ENCODE data around the gene TCAP. TPM values are rescaled to one million over a fixed set of nuclear protein-coding genes. Genes with fewer than 3 reads are reported as not detected.

The TCAP gene
- polyA plus RNA-seq, 6 donors from 2014 or later = 0.12 to 0.25 (median 0.24) TPM; not detected in 3

DNA sequence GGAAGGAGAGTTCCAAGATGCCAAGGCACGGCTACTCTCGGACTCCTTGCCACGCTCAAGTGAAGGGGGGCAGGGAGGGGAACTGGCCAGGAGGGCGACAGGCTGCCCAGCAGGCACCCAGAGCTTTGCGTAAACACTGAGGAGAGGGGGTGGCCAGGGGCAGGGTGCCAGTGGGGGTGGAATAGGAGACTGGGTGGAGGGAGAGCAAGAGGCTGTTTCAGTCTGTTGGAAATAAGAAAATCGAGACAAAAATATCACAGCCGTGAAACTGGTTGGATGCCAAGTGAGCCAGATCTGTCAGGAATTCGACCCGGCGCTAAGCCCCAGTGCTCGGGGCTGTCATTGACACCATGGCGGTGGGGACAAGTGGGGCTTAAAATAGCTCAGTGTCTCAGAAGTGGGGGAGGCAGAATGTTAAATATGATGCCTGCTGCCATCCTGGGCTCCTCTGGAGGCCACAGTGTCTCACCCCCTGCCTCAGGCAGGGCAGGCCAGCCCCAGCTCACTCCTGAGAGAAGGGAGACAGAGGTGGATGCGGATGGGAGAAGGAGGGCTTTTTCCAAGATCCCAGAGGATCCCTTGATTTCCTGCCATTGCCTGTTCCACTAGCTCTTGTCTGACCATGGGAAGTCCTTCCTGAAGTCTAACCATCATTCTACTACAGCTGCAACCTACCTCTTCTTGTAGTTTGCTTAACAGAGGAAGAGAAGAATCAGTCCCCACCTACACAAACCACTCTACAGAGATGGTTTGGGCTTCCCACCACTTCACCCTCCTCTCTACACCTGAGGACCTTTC, 12.6 kb downstream of the TCAP start:
- H3K4me1 Mint-ChIP-seq = peaks cover 71 to 76% (median 72%) of the 10 kb centered on the region in 3 donors
- no peaks in the 10 kb centered on the region for H3K9me3 Mint-ChIP-seq
- ATAC-seq (ENCODE audit: low read depth in 2 of 2) = no peak
- H3K27me3 Mint-ChIP-seq = no peaks in the 10 kb centered on the region
- H3K36me3 Mint-ChIP-seq = peaks cover 0 to 2% of the 10 kb centered on the region in 2 donors
- H3K27ac Mint-ChIP-seq = peak overlapping the region; percentile 69 to 98 (median 91)
- H3K4me3 Mint-ChIP-seq = peak overlapping the region; percentile 19 to 84 (median 62)
- no peak for DNase-seq

DNA sequence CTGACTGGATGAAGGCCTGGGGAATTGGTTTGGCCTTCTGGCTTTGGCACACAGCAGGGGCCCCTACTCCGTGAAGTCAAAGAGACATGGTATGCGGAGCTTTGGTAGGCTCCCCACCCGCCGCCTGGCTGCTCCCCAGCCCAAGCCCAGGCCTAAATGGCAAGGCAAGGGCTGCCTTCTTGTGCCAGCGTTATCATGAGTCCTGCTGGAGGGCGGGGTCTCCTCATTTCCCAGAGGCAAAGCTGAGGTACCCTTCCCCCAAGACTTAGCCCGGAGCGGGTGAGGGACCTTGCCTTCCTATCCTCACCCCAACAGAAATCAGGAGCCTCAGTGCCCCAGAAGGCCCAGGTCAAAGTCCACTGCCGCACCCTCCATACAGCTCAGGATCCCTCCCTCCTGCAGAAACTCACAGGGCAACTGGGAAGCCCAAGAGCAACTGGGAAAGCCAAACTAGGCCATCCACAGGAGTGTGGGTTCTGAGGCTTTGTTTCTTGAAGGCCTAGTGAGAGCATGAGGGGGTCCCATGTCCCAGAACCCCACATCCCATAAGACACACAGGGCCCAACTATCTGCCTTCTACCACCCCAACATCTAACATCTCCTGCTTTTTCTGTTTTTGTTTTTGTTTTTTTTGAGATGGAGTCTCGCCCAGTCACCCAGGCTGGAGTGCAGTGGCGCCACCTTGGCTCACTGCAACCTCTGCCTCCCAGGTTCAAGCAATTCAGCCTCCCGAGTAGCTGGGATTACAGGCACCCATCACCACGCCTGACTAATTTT, 13.4 kb downstream of the TCAP start:
- DNase-seq (no peak), ATAC-seq (ENCODE audit: low read depth in 2 of 2) (no peak)
- Mint-ChIP-seq H3K27ac (peak overlapping the region; percentile 92 to 98 (median 96)), H3K36me3 (peaks cover 5 to 10% of the 10 kb centered on the region in 2 donors), H3K9me3 (no peaks in the 10 kb centered on the region), H3K4me1 (peaks cover 71 to 75% (median 72%) of the 10 kb centered on the region in 3 donors), H3K27me3 (no peaks in the 10 kb centered on the region), H3K4me3 (peak overlapping the region in 6 of 8 donors; percentile 32 to 91 (median 75))

- Mint-ChIP-seq H3K4me1 (peaks cover 66 to 69% (median 67%) of the 10 kb centered on the region in 3 donors), H3K9me3 (no peaks in the 10 kb centered on the region), H3K36me3 (peaks cover 5 to 15% of the 10 kb centered on the region in 2 donors), H3K27ac (peak overlapping the region; percentile 92 to 98 (median 96)), H3K27me3 (no peaks in the 10 kb centered on the region), H3K4me3 (peak overlapping the region; percentile 48 to 91 (median 74))
- DNase-seq = peak; percentile 62
- ATAC-seq (ENCODE audit: low read depth in 2 of 2) = peak; percentile 78 to 81
Measured at GRCh38 chr17:39679521-39680192, 14.5 kb downstream of the TCAP start.

GRCh38 chr17:39683295-39683939, 18.3 kb downstream of the TCAP start:
- no peak for ATAC-seq (ENCODE audit: low read depth in 2 of 2)
- Mint-ChIP-seq H3K4me3 (peak overlapping the region in 1 of 8 donors; percentile 30), H3K9me3 (peaks cover 0 to 3% (median 0%) of the 10 kb centered on the region in 7 donors), H3K27ac (peak overlapping the region in 1 of 6 donors; percentile 54), H3K27me3 (no peaks in the 10 kb centered on the region), H3K4me1 (peaks cover 44 to 56% (median 50%) of the 10 kb centered on the region in 3 donors), H3K36me3 (peaks cover 9 to 26% of the 10 kb centered on the region in 2 donors)
- no peak for DNase-seq

GRCh38 chr17:39684369-39685192, 19.4 kb downstream of the TCAP start:
- peak overlapping the region in 1 of 8 donors; percentile 57 for H3K4me3 Mint-ChIP-seq
- peaks cover 41 to 50% (median 46%) of the 10 kb centered on the region in 3 donors for H3K4me1 Mint-ChIP-seq
- no peaks in the 10 kb centered on the region for H3K27me3 Mint-ChIP-seq
- ATAC-seq (ENCODE audit: low read depth in 2 of 2) (no peak), DNase-seq (no peak)
- H3K36me3 Mint-ChIP-seq = peaks cover 9 to 30% of the 10 kb centered on the region in 2 donors
- H3K27ac Mint-ChIP-seq = peak overlapping the region in 1 of 6 donors; percentile 44
- H3K9me3 Mint-ChIP-seq = peaks cover 0 to 6% (median 0%) of the 10 kb centered on the region in 7 donors

DNA sequence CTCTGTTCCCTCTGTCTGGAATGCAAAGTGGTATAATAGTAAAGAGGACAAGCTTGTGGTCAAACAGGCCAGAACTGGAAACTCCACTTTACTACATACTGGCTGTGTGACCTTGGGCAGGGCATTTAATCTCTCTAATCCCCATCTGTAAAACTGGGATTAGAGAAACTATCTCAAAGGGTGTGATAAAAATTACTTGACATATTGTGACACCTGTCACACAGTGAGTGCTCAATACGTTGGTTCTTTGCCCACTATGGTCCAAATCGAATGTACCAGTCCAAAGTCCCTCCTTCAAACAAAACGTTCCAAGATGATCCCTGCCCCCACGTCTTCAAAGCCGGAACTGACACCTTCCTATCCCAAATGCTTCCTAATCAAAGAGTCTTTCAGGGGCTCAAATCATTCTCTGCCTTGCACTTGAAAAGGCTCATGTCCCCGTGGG, 22.0 kb downstream of the TCAP start:
- Mint-ChIP-seq H3K36me3 (peaks cover 9 to 30% of the 10 kb centered on the region in 2 donors), H3K4me1 (peaks cover 24 to 34% (median 30%) of the 10 kb centered on the region in 3 donors), H3K9me3 (peaks cover 0 to 6% (median 0%) of the 10 kb centered on the region in 7 donors), H3K27me3 (no peaks in the 10 kb centered on the region), H3K27ac (peak overlapping the region in 5 of 6 donors; percentile 88 to 98 (median 95)), H3K4me3 (peak overlapping the region; percentile 97 to 99 (median 98))
- DNase-seq (no peak), ATAC-seq (ENCODE audit: low read depth in 2 of 2) (no peak)

GRCh38 chr17:39687546-39688474, 22.7 kb downstream of the TCAP start, which contains the start of gene PGAP3:
Gene PGAP3 (minus strand): TSS chr17:39688057. CDS start chr17:39688014, 43 bp downstream.
- Mint-ChIP-seq H3K4me3 (peak within 1 kb of the TSS; percentile 97 to 99 (median 98)), H3K4me1 (peaks cover 24 to 30% (median 29%) of the 10 kb centered on the region in 3 donors), H3K27ac (peak within 1 kb of the TSS; percentile 92 to 99 (median 97))

DNA sequence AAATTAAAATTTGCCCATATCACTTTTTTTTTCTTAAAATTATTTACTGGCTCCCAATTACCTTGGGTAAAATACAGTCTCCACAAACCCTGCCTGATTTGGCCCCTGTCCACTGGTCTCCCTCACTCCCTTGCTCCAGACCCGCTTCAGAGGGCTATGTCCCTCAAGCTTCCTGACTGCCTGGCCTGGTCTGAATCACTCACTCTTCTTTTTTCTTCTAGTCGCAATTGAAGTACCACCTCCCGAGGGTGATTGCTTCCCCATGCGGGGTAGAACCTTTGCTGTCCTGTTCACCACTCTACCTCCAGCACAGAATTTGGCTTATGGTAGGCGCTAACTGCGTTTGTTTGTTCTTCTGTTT, 23.3 kb downstream of the TCAP start:
- peak overlapping the region; percentile 97 to 99 (median 98) for H3K4me3 Mint-ChIP-seq
- H3K36me3 Mint-ChIP-seq = peaks cover 5 to 21% of the 10 kb centered on the region in 2 donors
- H3K4me1 Mint-ChIP-seq = peaks cover 24 to 29% (median 26%) of the 10 kb centered on the region in 3 donors
- no peaks in the 10 kb centered on the region for H3K27me3 Mint-ChIP-seq
- no peak for ATAC-seq (ENCODE audit: low read depth in 2 of 2)
- DNase-seq = no peak
- peak overlapping the region; percentile 92 to 99 (median 97) for H3K27ac Mint-ChIP-seq
- H3K9me3 Mint-ChIP-seq = peaks cover 0 to 6% (median 0%) of the 10 kb centered on the region in 7 donors

More at GRCh38 chr17:39687546-39688474, 22.7 kb downstream of the TCAP start, which contains the start of gene PGAP3:
- ATAC-seq (ENCODE audit: low read depth in 2 of 2) = peak; percentile 90 to 91
- peaks cover 0 to 6% (median 0%) of the 10 kb centered on the region in 7 donors for H3K9me3 Mint-ChIP-seq
- H3K36me3 Mint-ChIP-seq = peaks cover 9 to 27% of the 10 kb centered on the region in 2 donors
- H3K27me3 Mint-ChIP-seq = no peaks in the 10 kb centered on the region
- DNase-seq = peak; percentile 84

GRCh38 chr17:39688945-39689344, 23.8 kb downstream of the TCAP start:
- H3K9me3 Mint-ChIP-seq = peaks cover 0 to 6% (median 0%) of the 10 kb centered on the region in 7 donors
- no peaks in the 10 kb centered on the region for H3K27me3 Mint-ChIP-seq
- H3K27ac Mint-ChIP-seq = peak overlapping the region in 1 of 6 donors; percentile 97
- peak overlapping the region; percentile 97 to 99 (median 98) for H3K4me3 Mint-ChIP-seq
- no peak for ATAC-seq (ENCODE audit: low read depth in 2 of 2)
- peaks cover 24 to 29% (median 26%) of the 10 kb centered on the region in 3 donors for H3K4me1 Mint-ChIP-seq
- no peak for DNase-seq
- peaks cover 5 to 20% of the 10 kb centered on the region in 2 donors for H3K36me3 Mint-ChIP-seq

DNA sequence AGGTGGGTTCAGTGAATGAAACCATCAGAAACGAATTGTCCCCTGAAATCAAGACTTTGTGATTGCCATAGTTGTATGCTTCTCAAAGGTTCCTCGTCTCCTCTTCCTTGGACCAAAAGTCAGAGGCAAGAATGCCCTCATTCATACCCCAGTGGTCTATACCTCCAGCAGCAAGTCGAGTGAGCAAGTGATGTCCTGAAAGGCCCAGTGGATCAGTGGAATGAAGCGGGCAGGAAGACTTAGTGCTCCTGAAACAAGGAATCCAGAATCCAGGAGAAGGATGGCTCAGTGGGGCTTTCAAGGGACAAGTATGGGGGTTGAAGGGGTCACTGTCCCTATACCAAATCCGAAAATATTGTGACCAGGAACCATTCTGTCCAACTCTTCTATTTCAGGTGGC, 29.4 kb downstream of the TCAP start:
- H3K27me3 Mint-ChIP-seq = peaks cover 14 to 19% (median 18%) of the 10 kb centered on the region in 3 donors
- peaks cover 1 to 7% (median 3%) of the 10 kb centered on the region in 3 donors for H3K4me1 Mint-ChIP-seq
- DNase-seq = no peak
- no peaks in the 10 kb centered on the region for H3K9me3 Mint-ChIP-seq
- peaks cover 0 to 25% of the 10 kb centered on the region in 2 donors for H3K36me3 Mint-ChIP-seq
- H3K27ac Mint-ChIP-seq = peak overlapping the region in 1 of 6 donors; percentile 40
- ATAC-seq (ENCODE audit: low read depth in 2 of 2) = no peak
- H3K4me3 Mint-ChIP-seq = no peak overlapping the region

DNA sequence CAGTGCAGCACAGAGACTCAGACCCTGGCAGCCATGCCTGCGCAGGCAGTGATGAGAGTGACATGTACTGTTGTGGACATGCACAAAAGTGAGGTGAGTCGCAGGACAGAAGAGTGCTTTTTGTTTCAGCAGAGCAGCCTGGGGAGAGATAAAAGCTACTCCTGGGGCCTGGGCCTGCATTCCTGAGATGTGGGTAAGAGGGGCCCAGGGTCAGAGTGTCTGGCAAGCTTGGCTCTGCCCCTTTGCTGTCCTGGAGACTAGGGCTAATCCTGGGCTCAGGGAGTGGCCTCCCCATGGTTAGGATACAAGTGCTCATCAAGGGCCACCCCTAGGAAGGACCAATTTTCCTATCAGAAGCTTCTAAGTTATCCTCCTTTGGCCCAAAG, 29.9 kb downstream of the TCAP start:
- Mint-ChIP-seq H3K27me3 (peaks cover 18 to 24% (median 23%) of the 10 kb centered on the region in 3 donors), H3K4me3 (no peak overlapping the region), H3K9me3 (no peaks in the 10 kb centered on the region), H3K4me1 (peaks cover 4 to 11% (median 7%) of the 10 kb centered on the region in 3 donors), H3K36me3 (peaks cover 0 to 28% of the 10 kb centered on the region in 2 donors), H3K27ac (peak overlapping the region in 1 of 6 donors; percentile 28)
- DNase-seq (no peak), ATAC-seq (ENCODE audit: low read depth in 2 of 2) (no peak)

Data from naive B cell (primary cell).